Measurements from ENCODE around the gene CLDN9.
A peak's percentile ranks its signal among the peaks of the same experiment; 100 is the strongest.

Gene CLDN9

DNA sequence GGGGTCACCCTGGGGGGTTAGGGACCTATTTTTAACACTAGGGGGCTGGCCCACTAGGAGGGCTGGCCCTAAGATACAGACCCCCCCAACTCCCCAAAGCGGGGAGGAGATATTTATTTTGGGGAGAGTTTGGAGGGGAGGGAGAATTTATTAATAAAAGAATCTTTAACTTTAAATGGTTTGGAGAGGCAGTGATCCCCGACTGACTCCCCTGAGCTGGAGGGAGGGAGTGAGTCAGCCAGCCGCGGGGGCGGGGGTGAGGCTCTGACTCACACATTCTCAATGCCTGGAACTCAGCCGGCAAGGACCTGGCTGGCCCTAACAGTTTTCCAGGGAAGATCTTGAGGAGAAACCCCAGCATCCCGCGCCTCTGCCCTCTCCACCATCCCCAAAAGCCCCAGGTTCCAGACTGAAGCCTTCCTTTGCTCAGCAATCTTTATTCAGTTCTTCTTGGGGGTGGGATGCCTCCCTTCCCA is 9.5 kb downstream of the CLDN9 start (continued):
- TF ChIP-seq, protein P1, sequence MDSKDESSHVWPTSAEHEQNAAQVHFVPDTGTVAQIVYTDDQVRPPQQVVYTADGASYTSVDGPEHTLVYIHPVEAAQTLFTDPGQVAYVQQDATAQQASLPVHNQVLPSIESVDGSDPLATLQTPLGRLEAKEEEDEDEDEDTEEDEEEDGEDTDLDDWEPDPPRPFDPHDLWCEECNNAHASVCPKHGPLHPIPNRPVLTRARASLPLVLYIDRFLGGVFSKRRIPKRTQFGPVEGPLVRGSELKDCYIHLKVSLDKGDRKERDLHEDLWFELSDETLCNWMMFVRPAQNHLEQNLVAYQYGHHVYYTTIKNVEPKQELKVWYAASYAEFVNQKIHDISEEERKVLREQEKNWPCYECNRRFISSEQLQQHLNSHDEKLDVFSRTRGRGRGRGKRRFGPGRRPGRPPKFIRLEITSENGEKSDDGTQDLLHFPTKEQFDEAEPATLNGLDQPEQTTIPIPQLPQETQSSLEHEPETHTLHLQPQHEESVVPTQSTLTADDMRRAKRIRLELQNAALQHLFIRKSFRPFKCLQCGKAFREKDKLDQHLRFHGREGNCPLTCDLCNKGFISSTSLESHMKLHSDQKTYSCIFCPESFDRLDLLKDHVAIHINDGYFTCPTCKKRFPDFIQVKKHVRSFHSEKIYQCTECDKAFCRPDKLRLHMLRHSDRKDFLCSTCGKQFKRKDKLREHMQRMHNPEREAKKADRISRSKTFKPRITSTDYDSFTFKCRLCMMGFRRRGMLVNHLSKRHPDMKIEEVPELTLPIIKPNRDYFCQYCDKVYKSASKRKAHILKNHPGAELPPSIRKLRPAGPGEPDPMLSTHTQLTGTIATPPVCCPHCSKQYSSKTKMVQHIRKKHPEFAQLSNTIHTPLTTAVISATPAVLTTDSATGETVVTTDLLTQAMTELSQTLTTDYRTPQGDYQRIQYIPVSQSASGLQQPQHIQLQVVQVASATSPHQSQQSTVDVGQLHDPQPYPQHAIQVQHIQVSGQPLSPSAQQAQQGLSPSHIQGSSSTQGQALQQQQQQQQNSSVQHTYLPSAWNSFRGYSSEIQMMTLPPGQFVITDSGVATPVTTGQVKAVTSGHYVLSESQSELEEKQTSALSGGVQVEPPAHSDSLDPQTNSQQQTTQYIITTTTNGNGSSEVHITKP (tag by site-specific recombination; IDR thresholded peaks at IDR 0.05), result peak; percentile 86
- TF ChIP-seq ZNF341 (tag by site-specific recombination; IDR thresholded peaks at IDR 0.05; ENCODE audit: low read depth), result no peak
- peak; percentile 58; the same call in 1 of the 2 replicates for TF ChIP-seq ZNF660 (tag by site-specific recombination; IDR thresholded peaks at IDR 0.05)
- TF ChIP-seq, protein P2, sequence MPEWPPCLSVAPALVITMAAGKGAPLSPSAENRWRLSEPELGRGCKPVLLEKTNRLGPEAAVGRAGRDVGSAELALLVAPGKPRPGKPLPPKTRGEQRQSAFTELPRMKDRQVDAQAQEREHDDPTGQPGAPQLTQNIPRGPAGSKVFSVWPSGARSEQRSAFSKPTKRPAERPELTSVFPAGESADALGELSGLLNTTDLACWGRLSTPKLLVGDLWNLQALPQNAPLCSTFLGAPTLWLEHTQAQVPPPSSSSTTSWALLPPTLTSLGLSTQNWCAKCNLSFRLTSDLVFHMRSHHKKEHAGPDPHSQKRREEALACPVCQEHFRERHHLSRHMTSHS (tag by site-specific recombination; IDR thresholded peaks at IDR 0.05), result no peak
- TF ChIP-seq ZNF792 (tag by site-specific recombination; IDR thresholded peaks at IDR 0.05), result no peak
- peak; percentile 63 for TF ChIP-seq WT1 (tag by site-specific recombination; IDR thresholded peaks at IDR 0.05)
- TF ChIP-seq, protein P3, sequence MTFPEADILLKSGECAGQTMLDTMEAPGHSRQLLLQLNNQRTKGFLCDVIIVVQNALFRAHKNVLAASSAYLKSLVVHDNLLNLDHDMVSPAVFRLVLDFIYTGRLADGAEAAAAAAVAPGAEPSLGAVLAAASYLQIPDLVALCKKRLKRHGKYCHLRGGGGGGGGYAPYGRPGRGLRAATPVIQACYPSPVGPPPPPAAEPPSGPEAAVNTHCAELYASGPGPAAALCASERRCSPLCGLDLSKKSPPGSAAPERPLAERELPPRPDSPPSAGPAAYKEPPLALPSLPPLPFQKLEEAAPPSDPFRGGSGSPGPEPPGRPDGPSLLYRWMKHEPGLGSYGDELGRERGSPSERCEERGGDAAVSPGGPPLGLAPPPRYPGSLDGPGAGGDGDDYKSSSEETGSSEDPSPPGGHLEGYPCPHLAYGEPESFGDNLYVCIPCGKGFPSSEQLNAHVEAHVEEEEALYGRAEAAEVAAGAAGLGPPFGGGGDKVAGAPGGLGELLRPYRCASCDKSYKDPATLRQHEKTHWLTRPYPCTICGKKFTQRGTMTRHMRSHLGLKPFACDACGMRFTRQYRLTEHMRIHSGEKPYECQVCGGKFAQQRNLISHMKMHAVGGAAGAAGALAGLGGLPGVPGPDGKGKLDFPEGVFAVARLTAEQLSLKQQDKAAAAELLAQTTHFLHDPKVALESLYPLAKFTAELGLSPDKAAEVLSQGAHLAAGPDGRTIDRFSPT (tag by site-specific recombination; IDR thresholded peaks at IDR 0.05), result peak; percentile 88
- no peak for TF ChIP-seq SP3 (tag by site-specific recombination; IDR thresholded peaks at IDR 0.05)
- TF ChIP-seq, protein P4, sequence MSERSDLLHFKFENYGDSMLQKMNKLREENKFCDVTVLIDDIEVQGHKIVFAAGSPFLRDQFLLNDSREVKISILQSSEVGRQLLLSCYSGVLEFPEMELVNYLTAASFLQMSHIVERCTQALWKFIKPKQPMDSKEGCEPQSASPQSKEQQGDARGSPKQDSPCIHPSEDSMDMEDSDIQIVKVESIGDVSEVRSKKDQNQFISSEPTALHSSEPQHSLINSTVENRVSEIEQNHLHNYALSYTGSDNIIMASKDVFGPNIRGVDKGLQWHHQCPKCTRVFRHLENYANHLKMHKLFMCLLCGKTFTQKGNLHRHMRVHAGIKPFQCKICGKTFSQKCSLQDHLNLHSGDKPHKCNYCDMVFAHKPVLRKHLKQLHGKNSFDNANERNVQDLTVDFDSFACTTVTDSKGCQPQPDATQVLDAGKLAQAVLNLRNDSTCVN (tag by site-specific recombination; optimal IDR thresholded peaks at IDR 0.05), result no peak
- no peak for TF ChIP-seq ZNF23 (tag by site-specific recombination; IDR thresholded peaks at IDR 0.05; ENCODE audit: borderline replicate concordance)
- peak; percentile 68 for TF ChIP-seq ZNF366 (tag by site-specific recombination; conservative IDR thresholded peaks at IDR 0.05)
- TF ChIP-seq ZNF335 (tag by site-specific recombination; conservative IDR thresholded peaks at IDR 0.05), result 0 out of 2 replicates have a peak, but pooled peaks have one; percentile 25
- TF ChIP-seq ZBTB48 (tag by site-specific recombination; IDR thresholded peaks at IDR 0.05), result 0 out of 2 replicates have a peak, but pooled peaks have one; percentile 65
- peak; percentile 57; the same call in 1 of the 2 replicates for TF ChIP-seq ZNF76 (tag by site-specific recombination; IDR thresholded peaks at IDR 0.05; ENCODE audit: borderline replicate concordance, low read depth)
- TF ChIP-seq KLF10 (tag by site-specific recombination; IDR thresholded peaks at IDR 0.05), result peak; percentile 90
- TF ChIP-seq, protein P5, sequence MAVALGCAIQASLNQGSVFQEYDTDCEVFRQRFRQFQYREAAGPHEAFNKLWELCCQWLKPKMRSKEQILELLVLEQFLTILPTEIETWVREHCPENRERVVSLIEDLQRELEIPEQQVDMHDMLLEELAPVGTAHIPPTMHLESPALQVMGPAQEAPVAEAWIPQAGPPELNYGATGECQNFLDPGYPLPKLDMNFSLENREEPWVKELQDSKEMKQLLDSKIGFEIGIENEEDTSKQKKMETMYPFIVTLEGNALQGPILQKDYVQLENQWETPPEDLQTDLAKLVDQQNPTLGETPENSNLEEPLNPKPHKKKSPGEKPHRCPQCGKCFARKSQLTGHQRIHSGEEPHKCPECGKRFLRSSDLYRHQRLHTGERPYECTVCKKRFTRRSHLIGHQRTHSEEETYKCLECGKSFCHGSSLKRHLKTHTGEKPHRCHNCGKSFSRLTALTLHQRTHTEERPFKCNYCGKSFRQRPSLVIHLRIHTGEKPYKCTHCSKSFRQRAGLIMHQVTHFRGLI (tag by site-specific recombination; IDR thresholded peaks at IDR 0.05), result peak; percentile 76; the same call in 1 of the 2 replicates
- TF ChIP-seq, protein P6, sequence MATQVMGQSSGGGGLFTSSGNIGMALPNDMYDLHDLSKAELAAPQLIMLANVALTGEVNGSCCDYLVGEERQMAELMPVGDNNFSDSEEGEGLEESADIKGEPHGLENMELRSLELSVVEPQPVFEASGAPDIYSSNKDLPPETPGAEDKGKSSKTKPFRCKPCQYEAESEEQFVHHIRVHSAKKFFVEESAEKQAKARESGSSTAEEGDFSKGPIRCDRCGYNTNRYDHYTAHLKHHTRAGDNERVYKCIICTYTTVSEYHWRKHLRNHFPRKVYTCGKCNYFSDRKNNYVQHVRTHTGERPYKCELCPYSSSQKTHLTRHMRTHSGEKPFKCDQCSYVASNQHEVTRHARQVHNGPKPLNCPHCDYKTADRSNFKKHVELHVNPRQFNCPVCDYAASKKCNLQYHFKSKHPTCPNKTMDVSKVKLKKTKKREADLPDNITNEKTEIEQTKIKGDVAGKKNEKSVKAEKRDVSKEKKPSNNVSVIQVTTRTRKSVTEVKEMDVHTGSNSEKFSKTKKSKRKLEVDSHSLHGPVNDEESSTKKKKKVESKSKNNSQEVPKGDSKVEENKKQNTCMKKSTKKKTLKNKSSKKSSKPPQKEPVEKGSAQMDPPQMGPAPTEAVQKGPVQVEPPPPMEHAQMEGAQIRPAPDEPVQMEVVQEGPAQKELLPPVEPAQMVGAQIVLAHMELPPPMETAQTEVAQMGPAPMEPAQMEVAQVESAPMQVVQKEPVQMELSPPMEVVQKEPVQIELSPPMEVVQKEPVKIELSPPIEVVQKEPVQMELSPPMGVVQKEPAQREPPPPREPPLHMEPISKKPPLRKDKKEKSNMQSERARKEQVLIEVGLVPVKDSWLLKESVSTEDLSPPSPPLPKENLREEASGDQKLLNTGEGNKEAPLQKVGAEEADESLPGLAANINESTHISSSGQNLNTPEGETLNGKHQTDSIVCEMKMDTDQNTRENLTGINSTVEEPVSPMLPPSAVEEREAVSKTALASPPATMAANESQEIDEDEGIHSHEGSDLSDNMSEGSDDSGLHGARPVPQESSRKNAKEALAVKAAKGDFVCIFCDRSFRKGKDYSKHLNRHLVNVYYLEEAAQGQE (tag by site-specific recombination; IDR thresholded peaks at IDR 0.05), result no peak
- no peak for TF ChIP-seq ZNF24 (tag by site-specific recombination; IDR thresholded peaks at IDR 0.05)
- TF ChIP-seq ZNF274 (IDR thresholded peaks at IDR 0.05; ENCODE audit: low read length), result no peak
- no peak for TF ChIP-seq ZNF274 (tag by site-specific recombination; IDR thresholded peaks at IDR 0.05; ENCODE audit: borderline replicate concordance)
- TF ChIP-seq ZNF548 (tag by site-specific recombination; IDR thresholded peaks at IDR 0.05), result no peak
- no peak for TF ChIP-seq ZNF530 (tag by site-specific recombination; IDR thresholded peaks at IDR 0.05; ENCODE audit: low read depth)
- TF ChIP-seq HOXC10 (CRISPR knock-in tag; IDR thresholded peaks at IDR 0.05), result no peak
- no peak for TF ChIP-seq GLIS1 (tag by site-specific recombination; IDR thresholded peaks at IDR 0.05)
- no peak for TF ChIP-seq ZNF654 (tag by site-specific recombination; IDR thresholded peaks at IDR 0.05; ENCODE audit: low read depth)
- TF ChIP-seq ZNF37A (tag by site-specific recombination; IDR thresholded peaks at IDR 0.05), result no peak

Data from HEK293 (cell line).